ENCODE measurements around the gene APOBEC3H. TPM values are rescaled to one million over a fixed set of nuclear protein-coding genes. Genes with fewer than 3 reads are reported as not detected.

Gene APOBEC3H
- total and polyA plus RNA-seq, 4 donors: 0.57 to 1.2 TPM; not detected in 2

GRCh38 chr22:39153220-39153717 is 56.2 kb downstream of the APOBEC3H start:
- Histone ChIP-seq H3K27ac (ENCODE audit: low read depth in 1 of 2, low read length in 1 of 2) (peak overlapping the region; percentile 96), H3K27me3 (ENCODE audit: control insufficient read depth in 3 of 3, insufficient read depth in 3 of 3, low read length in 2 of 3) (peaks cover 0 to 32% (median 21%) of the 10 kb centered on the region in 3 donors), H3K9ac (ENCODE audit: insufficient read depth in 1 of 2, low read length in 2 of 2) (peak overlapping the region in 1 of 2 donors; percentile 65), H3K4me1 (ENCODE audit: control insufficient read depth in 5 of 5, insufficient read depth in 5 of 5, low read length in 5 of 5) (peaks cover 0 to 8% (median 0%) of the 10 kb centered on the region in 5 donors), H3K36me3 (ENCODE audit: control insufficient read depth in 4 of 4, insufficient read depth in 4 of 4, low read length in 4 of 4) (peaks cover 0 to 5% (median 0%) of the 10 kb centered on the region in 4 donors), H3K9me3 (ENCODE audit: control insufficient read depth in 4 of 4, insufficient read depth in 3 of 4, low read length in 3 of 4) (no peaks in the 10 kb centered on the region), H3K4me3 (peak overlapping the region; percentile 56)
- 2 to 3% methylated on average over 39 to 43 of the region's 43 CpGs for WGBS, 2 donors
- no peak for TF ChIP-seq CTCF (IDR thresholded peaks at IDR 0.05; ENCODE audit: control extremely low read depth, extremely low read depth)
- ATAC-seq (ENCODE audit: insufficient read depth, low FRiP score) (no peak), DNase-seq (peak in 1 of 3 donors; percentile 18)

Small RNAs within 50 kb of the gene (small RNA-seq; reads per million reads assigned to genes)
- gene AL022318.2 (ENCODE audit: low replicate concordance) (not detected), gene COX5BP7 (ENCODE audit: low replicate concordance) (not detected)

Other genes starting within 250 kb of the APOBEC3H start
- 10 to 100 TPM; 14.6 to 79.2 TPM for gene CBX6, start 225.0 kb upstream of the APOBEC3H start, total RNA-seq
- gene CBX6, start 225.0 kb upstream of the APOBEC3H start, polyA plus RNA-seq: 10 to 100 TPM; 18.8 to 27.9 TPM
- 10 to 100 TPM in 1 of 2 donors, 1 to 10 TPM in 1; 6.2 to 12.0 TPM for gene APOBEC3A, start 139.6 kb upstream of the APOBEC3H start, total RNA-seq
- 10 to 100 TPM in 1 of 2 donors, 1 to 10 TPM in 1; 1.1 to 68.3 TPM for gene APOBEC3A, start 139.6 kb upstream of the APOBEC3H start, polyA plus RNA-seq
- gene APOBEC3B, start 114.9 kb upstream of the APOBEC3H start, total RNA-seq: 1 to 10 TPM; 1.0 to 4.5 TPM
- 1 to 10 TPM; 2.7 to 4.4 TPM for gene APOBEC3B, start 114.9 kb upstream of the APOBEC3H start, polyA plus RNA-seq
- gene APOBEC3C, start 83.0 kb upstream of the APOBEC3H start, total RNA-seq: 10 to 100 TPM; 11.1 to 21.7 TPM
- gene APOBEC3C, start 83.0 kb upstream of the APOBEC3H start, polyA plus RNA-seq: 10 to 100 TPM; 12.0 to 15.3 TPM
- 1 to 10 TPM; 2.5 to 2.6 TPM for gene APOBEC3D, start 76.1 kb upstream of the APOBEC3H start, total RNA-seq
- 1 to 10 TPM; 1.4 to 1.7 TPM for gene APOBEC3D, start 76.1 kb upstream of the APOBEC3H start, polyA plus RNA-seq
- gene APOBEC3F, start 56.4 kb upstream of the APOBEC3H start, total RNA-seq: 10 to 100 TPM in 1 of 2 donors, 1 to 10 TPM in 1; 7.7 to 12.1 TPM
- 1 to 10 TPM; 3.6 to 4.3 TPM for gene APOBEC3F, start 56.4 kb upstream of the APOBEC3H start, polyA plus RNA-seq
- gene APOBEC3G, start 20.0 kb upstream of the APOBEC3H start, total RNA-seq: 10 to 100 TPM; 12.8 to 15.2 TPM
- 10 to 100 TPM in 1 of 2 donors, 1 to 10 TPM in 1; 6.5 to 15.5 TPM for gene APOBEC3G, start 20.0 kb upstream of the APOBEC3H start, polyA plus RNA-seq
- gene CBX7, start 55.4 kb downstream of the APOBEC3H start, total RNA-seq: 10 to 100 TPM; 18.1 to 22.9 TPM
- 10 to 100 TPM; 18.9 to 27.8 TPM for gene CBX7, start 55.4 kb downstream of the APOBEC3H start, polyA plus RNA-seq
- gene PDGFB, start 147.7 kb downstream of the APOBEC3H start, total RNA-seq: 10 to 100 TPM; 19.7 to 39.4 TPM
- gene PDGFB, start 147.7 kb downstream of the APOBEC3H start, polyA plus RNA-seq: 10 to 100 TPM in 1 of 2 donors, 1 to 10 TPM in 1; 9.8 to 56.7 TPM
- 1,000 to 10,000 TPM; 1,521 to 1,689 TPM for gene RPL3, start 222.4 kb downstream of the APOBEC3H start, total RNA-seq
- gene RPL3, start 222.4 kb downstream of the APOBEC3H start, polyA plus RNA-seq: 1,000 to 10,000 TPM; 2,233 to 2,749 TPM